Measurements from ENCODE around the gene KIF4B.
"Not testable (repeated sequence)": the region's sequence is repeated elsewhere in the genome, so short reads cannot be mapped to it uniquely, and the experiment has no call there.

The KIF4B gene

DNA sequence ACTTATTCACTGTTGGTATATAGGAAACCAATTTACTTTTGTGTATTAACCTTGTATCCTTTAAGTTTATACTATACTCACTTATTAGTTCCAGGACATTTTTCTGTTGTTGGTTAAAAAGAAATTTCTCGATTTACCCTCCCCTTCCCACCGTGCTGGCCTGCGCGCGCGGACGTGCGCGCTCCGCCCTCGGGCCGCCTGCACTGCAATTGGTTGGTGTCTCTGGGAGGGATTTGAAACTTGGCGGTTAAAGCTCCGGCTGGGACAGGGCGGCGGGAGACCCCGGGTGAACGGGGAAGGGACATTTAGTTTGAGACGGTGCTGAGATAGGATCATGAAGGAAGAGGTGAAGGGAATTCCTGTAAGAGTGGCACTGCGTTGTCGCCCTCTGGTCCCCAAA lies at the start of gene KIF4B:
TSS of gene KIF4B (plus strand) at position 230 of the 400 bp plus-strand sequence. CDS start at position 335, 105 bp downstream.
- DNase-seq: no peak

DNA sequence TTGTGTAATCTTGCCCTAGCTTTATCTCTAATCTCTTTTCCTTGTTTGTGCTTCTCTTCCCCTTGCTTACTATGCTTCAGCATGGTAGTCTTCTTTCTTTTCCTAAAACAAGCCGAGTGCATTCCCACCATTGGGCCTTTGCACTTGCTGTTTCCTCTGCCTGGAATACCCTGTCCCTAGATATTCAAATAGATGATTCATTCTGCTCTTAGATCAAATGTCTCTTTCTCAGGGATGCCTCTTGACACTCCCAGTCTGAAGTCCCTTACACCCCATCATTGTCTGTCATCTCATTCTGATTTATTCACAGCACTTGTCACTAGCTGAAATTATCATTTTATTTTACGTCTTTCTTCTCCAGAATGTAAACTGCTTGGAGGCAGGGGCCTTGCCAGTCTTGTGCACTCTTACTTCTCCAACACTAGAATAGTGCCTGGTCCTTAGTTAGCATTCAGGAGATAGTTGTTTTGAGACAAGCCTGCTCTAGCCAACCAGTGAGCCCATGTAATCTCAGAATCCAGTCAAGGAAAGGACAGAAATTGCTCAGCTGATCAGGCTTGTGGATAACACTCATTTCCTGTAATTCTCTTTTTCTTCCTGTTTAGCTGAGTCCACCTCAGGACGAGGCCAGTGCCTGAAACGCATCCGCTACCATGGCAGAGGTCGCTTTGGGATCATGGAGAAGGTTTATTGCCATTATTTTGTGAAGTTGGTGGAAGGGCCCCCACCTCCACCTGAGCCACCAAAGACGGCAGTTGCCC lies 47.3 kb upstream of the KIF4B start:
- no peak for DNase-seq

- DNase-seq: no peak
These were observed 46.7 kb upstream of the KIF4B start for GRCh38 chr5:154966874-154967273.

- peak in 3 of 56 donors; percentile 2 to 45 (median 24) for DNase-seq
These were observed 46.0 kb upstream of the KIF4B start for GRCh38 chr5:154967421-154968024.

DNA sequence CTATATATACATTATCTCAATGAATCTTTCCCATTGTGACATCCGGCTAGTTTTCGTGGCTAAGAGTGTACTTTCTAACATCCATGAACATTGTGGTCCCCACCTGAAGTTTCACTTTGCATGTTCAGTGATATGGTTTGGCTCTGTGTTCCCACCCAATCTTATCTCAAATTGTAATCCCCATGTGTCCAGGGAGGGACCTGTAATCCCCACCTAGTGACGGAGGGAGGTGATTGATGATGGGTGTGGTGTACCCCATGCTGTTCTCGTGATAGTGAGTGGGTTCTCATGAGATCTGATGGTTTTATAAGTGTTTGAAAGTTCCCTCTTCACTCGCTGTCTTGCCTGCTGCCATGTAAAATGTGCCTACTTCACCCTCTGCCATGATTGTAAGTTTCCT lies 44.6 kb upstream of the KIF4B start:
- no peak for DNase-seq

DNA sequence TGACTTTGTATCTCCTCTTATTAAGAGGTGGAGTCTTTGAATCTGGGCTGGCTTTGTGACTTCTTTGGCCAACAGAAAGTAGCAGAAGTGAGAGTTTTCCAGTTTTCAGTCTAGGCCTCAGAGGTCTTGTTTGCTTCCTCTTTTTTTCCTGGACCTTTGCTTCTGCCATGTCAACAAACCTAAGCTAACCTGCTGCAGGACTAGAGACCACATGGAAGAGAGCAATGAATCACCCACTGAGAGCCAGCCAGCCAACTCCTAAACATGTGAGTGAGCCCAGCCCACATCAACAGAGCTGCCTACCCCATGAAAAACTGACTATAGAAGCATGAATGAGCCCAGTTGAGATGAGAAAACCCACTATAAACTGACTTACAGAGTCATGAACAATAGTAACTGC lies 42.8 kb upstream of the KIF4B start:
- DNase-seq: no peak

DNA sequence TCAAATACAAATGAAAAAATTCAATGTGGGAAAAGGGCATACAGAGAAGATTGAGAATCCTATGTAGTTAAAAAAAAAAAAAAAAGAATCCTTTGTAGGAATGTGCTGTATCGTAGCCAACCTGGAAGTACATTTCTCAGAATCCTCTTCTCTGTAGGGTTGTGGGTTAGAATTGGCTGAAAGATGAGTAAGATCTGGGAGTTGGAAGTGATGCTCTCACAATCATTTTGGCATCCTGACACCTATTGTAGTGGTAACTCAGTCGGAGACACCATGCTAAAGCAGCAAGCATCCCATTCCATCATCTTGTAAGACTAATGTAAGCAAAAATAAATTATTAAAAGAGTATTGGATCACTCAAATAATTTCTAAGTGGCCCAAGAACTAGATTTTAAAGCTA lies 42.1 kb upstream of the KIF4B start:
- DNase-seq: no peak

- peak in 28 of 56 donors; percentile 0 to 70 (median 10) for DNase-seq
These were observed 41.0 kb upstream of the KIF4B start for GRCh38 chr5:154972476-154973080.

- not testable (repeated sequence) for DNase-seq
These were observed 37.5 kb upstream of the KIF4B start for GRCh38 chr5:154976082-154976481.

GRCh38 chr5:154977409-154977808 lies 36.1 kb upstream of the KIF4B start:
- DNase-seq: no peak

- not testable (repeated sequence) for DNase-seq
These were observed 35.3 kb upstream of the KIF4B start for GRCh38 chr5:154978294-154978693.

DNA sequence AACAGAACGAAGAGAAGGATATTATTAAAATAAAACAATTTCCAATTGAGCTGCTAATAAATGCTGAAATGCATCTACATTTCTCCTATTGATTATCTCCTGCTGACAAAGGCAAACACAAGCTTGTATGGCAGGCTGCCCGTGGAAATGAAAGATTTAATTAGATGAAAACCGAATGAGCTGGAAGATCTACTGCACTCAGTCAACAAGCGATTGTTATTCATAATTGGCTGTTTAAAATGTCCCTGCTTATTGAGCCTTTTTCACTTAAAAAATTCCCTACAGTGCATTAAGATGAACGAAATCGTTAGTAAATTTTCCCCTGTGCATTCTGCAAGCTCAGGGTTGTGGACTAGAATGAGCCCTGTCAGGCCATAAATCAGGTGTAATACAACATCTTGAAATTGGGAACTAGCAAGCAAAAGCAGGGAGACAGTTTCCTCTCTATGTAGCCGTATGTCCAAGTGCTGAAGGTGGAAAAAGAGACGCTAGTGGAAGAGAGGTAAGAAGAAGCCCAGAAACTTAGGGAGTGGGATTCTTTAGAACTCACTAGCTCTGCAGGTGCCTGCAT lies 28.5 kb upstream of the KIF4B start:
- DNase-seq: peak in 1 of 56 donors; percentile 1

DNA sequence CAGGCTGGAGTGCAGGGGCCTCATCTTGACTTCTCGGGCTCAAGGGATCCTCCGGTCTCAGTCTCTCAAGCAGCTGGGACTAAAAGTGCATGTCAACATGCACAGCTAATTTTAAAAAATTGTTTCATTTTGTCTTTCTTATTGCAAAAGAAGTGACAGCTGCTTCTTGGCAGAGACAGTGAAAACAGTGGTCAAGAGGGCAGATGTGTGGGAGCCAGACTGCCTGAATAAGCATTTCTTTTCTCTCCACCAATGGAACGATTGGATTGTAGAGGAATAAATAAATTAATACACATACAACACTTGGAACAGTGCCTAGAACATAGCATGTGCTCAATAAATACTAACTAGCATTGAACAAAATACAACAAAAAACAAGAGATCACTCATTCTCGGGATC lies 27.4 kb upstream of the KIF4B start:
- no peak for DNase-seq

DNA sequence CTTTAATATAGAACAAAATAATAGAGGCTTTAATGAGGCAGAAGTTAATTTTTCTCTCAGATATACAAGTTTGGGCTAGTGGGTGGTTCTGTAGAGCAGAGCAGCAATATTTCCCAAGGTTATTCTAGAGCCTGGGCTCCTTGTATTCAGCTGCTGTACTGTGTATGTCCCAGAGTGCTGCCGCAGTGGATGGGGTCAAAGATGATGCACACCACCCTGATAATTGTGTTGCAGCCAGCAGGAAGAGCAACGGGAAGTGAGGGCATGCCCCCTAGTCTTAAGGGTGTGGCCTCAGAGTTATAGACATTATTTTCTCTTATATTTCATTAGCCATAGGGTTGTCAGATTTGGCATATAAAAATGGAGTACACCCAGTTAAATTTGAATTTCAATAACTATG lies 23.9 kb upstream of the KIF4B start:
- no peak for DNase-seq

DNA sequence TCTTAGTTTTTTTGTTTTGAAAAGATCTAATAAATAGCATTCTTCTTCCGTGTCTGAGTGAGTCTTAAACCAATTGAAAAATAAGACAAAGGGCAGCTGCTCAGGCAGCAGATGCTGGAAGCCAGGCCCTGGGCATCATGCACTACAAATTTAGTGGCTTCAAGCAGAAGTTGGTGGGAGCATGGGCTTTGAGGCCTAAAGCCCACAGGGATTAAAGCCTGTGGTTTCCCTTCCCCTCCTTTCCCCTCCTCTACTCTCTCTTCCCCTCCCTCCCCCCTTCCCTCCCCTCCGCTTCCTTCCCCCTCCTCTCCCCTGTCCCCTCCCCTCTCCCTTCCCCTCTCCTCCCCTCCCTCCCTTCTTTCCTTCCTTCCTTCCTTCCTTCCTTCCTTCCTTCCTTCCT lies 20.1 kb upstream of the KIF4B start:
- DNase-seq: no peak

GRCh38 chr5:154995679-154996078 lies 17.9 kb upstream of the KIF4B start:
- DNase-seq: peak in 1 of 56 donors; percentile 1

DNA sequence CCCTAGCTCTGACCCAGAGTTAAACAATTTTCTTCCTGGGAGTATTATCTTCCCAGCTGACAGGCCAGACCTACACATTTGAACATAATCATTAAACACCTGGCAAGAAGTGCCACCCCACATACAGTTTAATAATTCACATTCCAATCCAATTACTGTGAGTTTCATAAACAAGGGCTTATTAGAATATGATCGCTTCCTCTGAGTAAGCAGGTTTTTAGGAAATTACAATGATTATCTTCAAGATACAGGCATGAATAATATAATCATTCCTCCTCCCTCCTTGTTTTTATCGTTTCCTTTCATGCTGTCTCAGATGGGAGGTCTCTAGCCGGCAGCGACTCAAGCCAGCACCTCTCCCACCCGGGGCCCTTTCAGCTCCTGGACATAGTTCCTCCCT lies 15.8 kb upstream of the KIF4B start:
- DNase-seq: no peak

DNA sequence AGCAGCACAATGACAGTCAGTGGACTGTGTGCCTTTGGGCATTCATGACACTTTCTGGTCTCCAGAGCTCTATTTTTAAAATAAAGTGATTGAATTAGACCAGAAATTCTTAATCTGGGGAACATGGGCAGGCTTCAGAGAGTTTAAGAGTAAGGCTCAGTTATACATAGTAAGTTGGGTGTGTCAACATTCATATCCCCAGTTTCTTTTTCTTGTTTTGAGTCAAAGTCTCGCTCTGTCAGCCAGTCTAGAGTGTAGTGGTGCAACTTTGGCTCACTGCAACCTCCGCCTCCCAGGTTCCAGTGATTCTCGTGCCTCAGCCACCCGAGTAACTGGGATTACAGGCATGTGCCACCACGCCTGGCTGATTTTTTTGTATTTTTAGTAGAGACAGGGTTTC lies 13.7 kb upstream of the KIF4B start:
- no peak for DNase-seq

DNA sequence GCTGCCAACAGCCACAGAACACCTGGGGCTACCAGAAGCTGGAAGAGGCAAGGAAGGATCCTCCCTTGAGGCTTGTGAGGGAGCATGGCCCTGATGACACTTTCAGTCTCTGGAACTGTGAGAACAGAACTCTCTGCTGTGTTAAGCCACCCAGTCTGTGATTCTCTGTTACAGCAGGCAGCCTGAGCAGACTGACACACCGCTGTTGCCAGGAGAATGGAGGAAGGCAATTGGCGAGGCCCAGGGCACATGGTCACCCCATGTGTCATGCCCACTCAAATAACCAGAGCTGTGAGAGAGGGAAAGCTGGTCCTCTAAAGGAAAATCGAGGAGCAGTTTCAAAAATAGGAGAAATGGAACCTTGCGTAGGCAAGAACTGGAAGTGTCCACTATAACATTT lies 12.0 kb upstream of the KIF4B start:
- no peak for DNase-seq

- not testable (repeated sequence) for DNase-seq
These were observed 10.8 kb upstream of the KIF4B start for GRCh38 chr5:155002722-155003121.

GRCh38 chr5:155004138-155004744 lies 9.3 kb upstream of the KIF4B start:
- DNase-seq: peak in 13 of 56 donors; percentile 1 to 43 (median 6)

- not testable (repeated sequence) for DNase-seq
These were observed 7.3 kb upstream of the KIF4B start for GRCh38 chr5:155006265-155006664.

All from amygdala (tissue), 56 donors.